GM19035 (cell line): ENCODE data around the gene CEP290.

Source experiments
- ATAC-seq: cut with Tn5 transposase; IDR thresholded peaks from one replicate; pipeline ENCODE4 v1.9.1; 2021; ENCODE audit not compliant: unreplicated experiment

CEP290 gene, protein sequence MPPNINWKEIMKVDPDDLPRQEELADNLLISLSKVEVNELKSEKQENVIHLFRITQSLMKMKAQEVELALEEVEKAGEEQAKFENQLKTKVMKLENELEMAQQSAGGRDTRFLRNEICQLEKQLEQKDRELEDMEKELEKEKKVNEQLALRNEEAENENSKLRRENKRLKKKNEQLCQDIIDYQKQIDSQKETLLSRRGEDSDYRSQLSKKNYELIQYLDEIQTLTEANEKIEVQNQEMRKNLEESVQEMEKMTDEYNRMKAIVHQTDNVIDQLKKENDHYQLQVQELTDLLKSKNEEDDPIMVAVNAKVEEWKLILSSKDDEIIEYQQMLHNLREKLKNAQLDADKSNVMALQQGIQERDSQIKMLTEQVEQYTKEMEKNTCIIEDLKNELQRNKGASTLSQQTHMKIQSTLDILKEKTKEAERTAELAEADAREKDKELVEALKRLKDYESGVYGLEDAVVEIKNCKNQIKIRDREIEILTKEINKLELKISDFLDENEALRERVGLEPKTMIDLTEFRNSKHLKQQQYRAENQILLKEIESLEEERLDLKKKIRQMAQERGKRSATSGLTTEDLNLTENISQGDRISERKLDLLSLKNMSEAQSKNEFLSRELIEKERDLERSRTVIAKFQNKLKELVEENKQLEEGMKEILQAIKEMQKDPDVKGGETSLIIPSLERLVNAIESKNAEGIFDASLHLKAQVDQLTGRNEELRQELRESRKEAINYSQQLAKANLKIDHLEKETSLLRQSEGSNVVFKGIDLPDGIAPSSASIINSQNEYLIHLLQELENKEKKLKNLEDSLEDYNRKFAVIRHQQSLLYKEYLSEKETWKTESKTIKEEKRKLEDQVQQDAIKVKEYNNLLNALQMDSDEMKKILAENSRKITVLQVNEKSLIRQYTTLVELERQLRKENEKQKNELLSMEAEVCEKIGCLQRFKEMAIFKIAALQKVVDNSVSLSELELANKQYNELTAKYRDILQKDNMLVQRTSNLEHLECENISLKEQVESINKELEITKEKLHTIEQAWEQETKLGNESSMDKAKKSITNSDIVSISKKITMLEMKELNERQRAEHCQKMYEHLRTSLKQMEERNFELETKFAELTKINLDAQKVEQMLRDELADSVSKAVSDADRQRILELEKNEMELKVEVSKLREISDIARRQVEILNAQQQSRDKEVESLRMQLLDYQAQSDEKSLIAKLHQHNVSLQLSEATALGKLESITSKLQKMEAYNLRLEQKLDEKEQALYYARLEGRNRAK (N-terminal part only)

DNA sequence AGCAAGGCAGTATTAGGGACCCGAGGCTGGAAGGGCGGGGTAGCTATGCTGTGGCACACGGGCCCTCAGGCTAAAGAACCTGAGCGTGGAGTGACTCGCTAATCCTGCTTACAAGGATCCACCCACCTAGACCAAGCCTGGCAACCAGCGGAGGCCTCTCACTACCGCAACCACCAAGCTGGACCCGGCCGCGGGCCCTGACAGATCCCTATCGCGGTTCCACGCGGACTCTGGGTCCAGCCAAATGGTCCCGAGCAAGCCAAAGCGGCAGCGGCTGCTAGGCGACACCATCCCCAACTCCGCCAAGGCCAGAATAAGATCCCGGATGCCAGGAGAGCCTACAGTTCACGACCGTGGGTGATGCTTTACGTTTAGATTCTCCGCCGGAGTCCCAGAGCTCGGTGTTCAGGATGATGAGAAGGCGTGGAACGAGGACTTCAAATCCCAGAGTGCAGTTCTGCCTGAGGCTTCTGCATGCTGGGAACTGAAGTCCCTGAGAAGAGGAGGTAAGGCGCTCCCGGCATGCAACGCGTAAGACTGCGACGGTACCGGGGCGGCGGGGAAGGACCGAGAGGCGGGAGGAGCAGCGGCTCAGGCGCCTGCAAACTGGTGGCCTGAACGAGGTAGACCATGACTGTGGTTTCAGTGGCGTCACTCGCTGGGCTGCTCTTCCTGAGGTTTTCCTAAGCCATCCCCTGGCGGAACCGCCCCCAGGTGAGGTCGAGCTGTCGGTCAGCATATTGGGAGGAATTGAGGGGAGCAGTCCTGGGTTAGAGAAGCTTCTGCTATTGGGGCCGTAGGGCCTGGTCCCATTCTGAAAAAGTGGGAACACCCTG is at the start of gene CEP290, which contains the start of gene TMTC3:
TSS of gene CEP290 (minus strand) at position 315 of the 836 bp plus-strand sequence. CDS start 781 bp downstream, outside the sequence.
TSS of gene TMTC3 (plus strand) at position 534 of the 836 bp plus-strand sequence. CDS start 6,009 bp downstream, outside the sequence.
- ATAC-seq = peak; percentile 95

DNA sequence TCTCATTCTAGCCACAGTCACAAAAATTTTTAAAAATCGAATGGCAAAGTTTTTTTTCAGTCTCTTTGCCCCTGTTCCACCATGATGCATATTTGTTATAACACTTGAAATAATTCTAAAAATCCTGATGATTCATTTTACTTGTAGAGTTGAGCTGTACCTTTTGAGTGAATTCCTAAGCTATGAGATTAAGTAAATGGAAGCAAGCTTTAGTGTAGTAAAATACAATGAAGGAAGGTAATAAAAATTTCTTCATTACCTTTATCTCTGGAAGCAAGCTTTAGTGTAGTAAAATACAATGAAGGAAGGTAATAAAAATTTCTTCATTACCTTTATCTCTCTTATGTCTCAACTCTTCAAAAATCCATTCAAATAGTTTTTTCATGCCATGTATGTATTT is 46.3 kb upstream of the CEP290 start:
- ATAC-seq = no peak

DNA sequence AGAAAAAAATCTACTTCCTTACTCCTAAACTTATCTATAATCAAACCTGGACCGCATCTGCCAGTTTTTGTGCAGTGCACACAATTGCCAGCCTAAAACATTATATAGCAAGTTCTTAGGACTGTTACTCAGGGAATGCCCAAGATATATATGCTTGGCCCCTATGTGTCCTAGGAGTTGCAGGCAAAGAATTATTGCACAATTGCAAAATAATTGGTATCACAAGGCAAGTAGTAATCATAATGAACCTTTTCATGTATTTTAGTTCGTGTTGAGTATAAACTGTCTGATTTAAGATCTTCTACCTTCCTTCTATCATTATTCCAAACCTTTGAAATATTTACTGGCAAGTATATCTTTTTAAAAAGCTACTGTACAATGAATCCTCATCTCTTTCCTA is 45.7 kb upstream of the CEP290 start:
- ATAC-seq = no peak

DNA sequence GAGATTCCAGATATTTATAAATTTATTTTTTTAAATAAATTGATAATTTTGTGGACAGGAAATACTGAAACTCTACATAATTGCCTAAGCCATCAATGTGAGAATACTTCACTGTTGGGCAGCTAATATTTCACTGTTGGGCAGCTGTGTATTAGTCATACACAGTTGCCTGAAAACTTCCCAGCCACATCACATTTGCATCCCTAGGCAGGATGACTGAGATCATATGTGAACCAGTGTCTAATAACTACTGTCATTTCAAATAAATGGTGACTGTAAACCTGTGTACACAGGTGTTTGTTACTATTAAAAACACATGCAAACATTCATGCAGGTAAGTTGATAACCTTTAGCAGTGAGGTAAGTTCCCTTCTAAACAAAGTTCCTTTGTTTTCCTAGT is 44.1 kb upstream of the CEP290 start:
- ATAC-seq = peak; percentile 71

DNA sequence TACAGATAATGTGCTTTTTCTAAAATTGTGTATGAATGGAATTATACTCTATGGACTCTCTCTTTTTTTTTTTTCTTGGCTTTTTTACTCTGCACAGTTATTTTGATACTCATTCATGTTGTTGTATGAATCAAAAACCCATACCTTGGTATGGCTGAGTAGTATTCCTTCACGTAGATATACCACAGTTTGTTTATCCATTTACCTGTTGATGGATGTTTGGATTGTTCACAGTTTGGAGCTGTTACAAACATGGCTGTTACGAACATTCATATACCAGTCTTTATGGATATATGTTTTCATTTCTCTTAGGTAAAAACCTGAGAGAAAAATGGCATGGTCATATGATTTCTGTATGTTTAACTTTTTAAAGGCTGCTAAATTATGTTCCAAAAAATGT is 43.4 kb upstream of the CEP290 start:
- ATAC-seq = no peak

DNA sequence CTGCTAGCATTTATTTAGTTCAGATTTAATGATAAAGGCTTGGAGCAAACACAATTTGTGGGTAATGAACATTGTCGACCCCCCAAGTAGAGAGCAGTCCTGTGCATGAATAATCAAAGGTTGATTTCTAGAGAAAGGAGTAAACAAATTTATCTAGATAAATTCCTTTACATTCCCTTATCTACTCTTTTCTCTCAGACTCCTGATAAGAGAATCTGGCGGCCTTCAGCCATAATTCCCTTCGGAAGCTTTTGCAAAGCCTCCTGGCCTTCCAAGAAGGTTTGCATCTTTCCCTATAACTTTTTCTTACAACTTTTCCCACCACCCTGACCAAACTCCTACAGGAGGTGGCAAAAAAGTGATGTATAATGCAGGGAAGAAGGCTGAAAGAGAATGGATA is 42.3 kb upstream of the CEP290 start:
- no peak for ATAC-seq

DNA sequence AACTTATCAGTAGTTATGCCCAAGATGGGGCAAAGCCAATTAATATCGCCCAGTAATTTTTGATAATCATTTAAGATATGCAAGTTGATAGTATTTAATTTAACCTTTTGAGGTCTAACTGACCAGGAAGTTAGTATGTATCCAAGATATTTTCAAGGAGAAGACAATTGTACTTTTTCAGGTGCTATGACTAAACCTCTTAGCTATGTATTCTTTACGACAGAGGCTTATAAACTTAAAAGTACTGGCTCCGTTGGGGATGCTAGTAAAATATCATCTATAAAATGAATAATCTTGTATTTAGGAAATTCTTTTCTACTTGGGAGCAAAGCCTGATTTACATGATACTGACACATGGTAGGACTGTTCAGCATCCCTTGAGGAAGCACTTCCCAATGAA is 40.5 kb upstream of the CEP290 start:
- no peak for ATAC-seq

DNA sequence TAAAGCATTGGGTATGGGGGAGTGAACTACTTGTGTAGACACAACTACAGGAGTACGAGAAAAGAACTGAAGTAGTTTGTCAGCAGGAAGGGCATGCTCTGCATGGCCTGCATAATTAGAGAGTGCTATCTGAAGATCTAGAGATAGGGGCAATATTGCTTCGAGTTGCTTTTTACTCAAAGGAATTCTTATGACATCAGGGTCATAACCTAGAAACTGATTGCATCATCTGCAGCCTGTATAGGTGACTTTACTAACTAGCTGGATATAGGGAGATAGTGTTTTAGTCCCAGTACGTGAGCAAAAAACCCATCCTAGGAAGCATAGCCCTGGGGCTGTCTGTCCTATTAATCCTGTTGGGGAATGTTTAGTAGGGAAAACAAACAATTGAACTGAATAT is 40.0 kb upstream of the CEP290 start:
- ATAC-seq = no peak

DNA sequence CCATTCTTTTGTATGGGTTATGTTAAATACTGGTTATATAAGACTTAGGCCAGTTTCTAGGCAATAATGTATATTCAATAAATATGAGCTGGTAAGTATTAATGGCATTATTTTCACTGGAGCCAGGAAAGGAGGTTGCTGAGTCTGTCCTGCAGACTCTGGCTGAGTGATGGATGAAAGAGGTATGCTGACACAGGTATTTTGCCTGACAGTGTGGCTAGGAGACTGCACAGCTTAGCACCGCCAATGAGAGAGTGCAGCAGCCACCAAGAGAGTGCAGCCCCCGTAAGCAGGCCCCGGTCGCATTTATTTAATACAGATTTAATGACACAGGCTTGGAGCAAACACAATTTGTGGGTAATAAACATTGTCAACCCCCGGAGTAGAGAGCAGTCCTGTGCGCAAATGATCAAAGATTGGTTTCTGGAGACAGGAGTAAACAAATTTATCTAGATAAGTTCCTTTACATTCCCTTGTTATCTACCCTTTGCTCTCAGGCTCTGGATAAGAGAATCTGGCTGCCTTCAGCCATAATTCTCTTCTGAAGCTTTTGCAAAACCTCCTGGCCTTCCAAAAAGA is 37.6 kb upstream of the CEP290 start:
- ATAC-seq = no peak

DNA sequence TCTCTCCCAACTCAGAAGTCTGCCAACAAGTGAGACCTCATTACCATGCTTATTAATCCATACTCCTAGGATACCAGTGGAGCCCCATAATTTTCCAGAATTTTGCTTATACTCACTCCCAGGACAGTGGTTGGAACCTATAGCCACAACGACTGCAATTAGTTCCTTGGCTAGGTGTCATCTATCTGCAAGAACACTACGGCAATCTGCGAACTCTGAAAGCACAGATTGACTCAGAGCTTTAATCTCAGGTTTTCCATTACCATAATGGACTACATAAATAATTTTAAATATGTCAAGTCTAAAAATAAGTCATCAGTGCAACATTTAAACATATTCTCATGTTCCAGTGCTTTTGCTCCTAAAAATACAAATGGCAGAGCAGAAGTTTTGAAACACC is 33.7 kb upstream of the CEP290 start:
- no peak for ATAC-seq

DNA sequence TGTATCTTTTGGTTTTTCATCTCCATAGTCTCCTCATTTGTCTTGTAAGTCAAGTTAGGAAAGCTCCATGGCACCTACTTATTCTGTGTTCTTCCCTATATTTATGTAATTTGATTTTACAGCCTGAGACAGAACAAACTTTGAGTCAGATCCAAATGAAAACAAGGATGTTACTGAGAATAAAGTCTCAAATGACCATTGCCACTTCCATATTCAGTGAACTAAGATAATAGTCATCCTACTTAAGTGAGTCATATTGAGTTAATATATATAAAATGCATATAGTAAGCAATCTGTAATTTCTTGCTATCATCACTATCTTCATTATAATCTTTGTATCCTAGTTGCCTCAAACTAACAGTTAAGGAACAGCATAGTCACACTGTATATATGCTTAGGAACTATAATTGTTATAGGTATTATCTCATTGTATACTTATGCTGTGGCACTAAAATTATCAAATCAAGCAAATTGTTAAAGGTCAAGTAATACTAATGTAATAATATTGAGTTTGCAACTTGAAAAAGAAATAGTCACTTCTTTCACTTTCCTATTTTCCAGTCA is 31.0 kb upstream of the CEP290 start:
- no peak for ATAC-seq

DNA sequence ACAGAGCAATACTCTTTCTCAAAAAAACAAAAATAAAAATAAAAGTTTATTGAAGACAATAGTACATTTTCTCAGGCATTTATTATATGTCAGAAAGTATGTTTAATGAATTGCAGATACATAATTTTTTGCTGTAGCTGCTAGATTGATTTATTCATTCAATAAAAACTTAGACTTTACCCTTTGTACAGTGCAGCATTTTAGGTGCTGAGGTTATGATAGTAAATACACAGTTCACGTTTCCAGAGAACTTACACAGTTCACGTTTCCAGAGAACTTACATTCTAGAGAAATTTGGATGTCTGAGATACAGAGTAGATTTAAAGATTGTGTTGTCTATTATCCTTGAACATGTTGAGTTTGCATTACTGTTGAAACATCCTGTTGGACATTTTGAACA is 25.5 kb upstream of the CEP290 start:
- no peak for ATAC-seq

DNA sequence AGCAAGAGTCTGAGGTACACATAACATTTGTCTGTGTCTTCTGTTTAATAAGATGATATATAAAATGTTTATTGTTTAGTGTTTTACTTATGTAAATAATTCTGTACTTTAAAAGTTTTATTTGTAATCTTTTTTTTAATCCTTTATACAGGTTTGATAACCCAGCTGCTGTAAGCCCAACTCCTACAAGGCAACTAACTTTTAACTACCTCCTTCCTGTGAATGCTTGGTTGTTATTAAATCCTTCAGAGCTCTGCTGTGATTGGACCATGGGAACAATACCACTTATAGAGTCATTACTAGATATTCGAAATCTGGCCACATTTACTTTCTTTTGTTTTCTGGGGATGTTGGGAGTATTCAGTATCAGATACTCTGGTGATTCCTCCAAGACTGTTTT is 24.3 kb upstream of the CEP290 start:
- no peak for ATAC-seq

DNA sequence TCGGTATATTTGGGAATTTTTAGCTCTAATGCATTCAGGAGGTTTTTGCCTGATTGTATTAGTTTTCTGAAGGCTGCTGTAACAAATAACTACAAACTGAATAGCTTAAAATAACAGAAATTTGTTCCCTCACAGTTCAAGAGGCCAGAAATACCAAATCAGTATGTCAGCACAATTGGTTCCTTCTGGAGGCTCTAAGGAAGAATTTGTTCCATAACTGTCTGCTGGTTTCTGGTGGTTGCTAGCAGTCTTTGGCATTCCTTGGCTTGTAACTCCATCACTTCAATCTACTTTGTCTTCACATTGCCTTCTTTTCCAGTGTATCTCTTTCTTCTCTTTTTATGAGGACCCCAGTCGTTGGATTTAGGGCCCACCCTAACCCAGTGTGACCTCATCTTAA is 21.5 kb upstream of the CEP290 start:
- no peak for ATAC-seq

DNA sequence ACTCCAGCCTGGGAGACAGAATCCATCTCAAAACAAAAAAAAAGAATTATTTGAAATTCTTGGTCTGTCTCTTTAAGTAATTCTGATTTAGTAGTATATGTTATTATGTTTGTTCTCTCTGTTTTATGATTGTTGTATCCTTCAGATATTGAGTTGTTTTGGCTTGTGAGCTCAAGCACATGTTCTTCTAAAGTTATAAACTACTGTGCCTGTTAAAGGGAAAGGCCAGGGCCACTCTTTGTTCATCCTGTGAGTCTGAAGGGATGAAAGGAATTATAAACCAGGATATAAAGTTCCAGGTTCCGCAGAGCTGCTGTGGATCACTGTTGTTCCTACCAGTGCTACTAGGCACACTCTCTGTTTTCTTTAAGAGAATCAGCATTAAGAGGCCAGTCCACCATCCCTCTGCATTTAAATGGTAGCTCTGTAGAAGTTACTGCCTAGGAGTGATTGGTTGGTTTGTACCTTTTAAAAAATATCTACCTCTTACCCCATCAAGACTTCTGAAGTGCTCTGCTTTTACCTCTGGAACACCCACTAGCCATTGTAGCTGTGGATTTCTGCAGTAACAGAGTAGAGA is 14.3 kb upstream of the CEP290 start:
- ATAC-seq = no peak

DNA sequence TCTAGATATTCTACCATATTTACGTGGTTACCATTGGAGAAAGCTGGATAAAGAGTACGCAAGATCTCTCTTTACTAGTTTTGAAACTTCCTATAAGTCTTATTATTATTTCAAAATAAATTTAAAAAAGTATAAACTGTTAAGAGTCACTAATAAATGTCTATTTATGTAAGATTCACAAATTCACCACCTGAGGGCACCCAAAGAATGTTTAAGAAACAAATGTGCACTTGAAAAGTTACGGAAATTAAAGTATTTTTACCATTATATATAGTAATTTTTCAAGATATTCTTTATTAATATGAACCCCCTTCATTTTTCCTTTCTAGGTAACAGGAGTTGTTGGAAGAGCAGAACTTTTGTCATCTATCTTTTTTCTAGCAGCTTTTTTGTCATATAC is 12.1 kb upstream of the CEP290 start:
- ATAC-seq = no peak

DNA sequence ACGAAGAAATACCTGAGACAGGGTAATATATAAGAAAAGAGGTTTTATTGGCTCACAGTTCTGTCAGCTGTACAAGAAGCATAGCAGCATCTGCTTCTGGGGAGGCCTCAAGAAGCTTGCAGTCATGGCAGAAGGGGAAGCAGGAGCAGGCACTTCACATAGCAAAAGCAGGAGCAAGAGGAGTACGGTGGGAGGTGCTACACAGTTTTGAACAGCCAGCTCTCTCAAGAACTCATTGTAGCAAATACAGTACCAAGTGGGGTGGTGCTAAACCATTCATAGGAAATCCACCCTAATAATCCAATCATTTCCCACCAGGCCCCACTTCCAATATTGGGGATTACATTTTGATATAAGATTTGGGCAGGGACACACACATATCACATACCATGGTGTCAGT is 8.2 kb upstream of the CEP290 start:
- ATAC-seq = no peak

DNA sequence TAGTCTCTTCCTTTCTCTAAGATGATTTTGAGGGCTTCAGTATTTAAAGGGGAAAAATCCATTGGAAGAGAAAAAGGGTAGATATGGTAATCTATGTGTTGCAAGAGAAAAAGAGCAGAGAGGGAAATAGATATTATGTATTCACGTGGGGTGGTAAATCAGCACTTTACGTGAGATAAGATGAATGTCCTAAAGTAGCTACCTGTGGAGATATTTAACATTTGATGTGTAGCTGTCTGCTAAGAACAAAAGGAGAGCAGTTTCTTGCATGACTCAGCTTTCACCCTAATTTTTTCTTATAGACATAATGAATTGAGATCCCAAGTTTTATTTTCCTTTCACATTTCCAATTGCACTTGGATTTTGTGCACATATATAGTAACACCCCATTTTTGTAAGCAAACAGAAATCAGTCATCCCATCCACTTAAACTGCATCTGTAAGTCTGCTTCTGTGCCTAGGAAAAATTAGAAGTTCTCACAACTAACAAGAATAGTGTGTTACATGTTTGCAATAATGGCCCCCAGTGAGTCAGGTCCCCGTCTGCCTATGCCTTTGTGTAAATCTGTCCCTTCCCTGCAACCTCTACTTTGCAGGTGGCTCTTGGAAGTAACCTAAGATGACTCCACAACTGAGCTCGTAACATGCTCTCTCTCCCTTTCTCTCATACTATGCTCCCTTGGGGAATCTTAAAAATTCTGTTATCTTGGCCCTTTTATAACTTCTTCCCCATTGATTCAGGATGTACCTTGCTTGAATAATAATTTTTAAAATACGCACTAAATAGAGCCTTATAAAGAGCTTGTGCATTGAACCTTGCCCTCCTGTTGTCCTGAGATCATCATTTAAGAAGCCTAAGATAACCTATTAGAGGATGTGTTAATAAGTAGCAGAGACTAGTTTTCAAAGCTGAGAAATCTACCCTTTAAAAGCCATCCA is 3.9 kb upstream of the CEP290 start:
- ATAC-seq = no peak
